ENCODE data around the gene ARID4B. TPM values are rescaled to one million over a fixed set of nuclear protein-coding genes. Genes with fewer than 3 reads are reported as not detected.

ARID4B gene
- total RNA-seq, result 42.1 and 45.1 TPM in 2 replicates

GRCh38 chr1:235327559-235328270 is at the start of gene ARID4B:
Gene ARID4B (minus strand): TSS chr1:235328179. CDS start chr1:235326919, 1,260 bp downstream.

GRCh38 chr1:235367000-235367908 is 39.3 kb upstream of the ARID4B start, which contains the start of gene TBCE:
Gene TBCE (plus strand): TSS chr1:235367427. CDS start chr1:235380050, 12,623 bp downstream.

GRCh38 chr1:235328271-235329138 is 526 bp upstream of the ARID4B start, which contains the start of gene GGPS1:
Gene GGPS1 (plus strand): TSS chr1:235328570. CDS start chr1:235335265, 6,695 bp downstream.

GRCh38 chr1:235160957-235161684 is 166.9 kb downstream of the ARID4B start, which contains the start of gene RBM34:
Gene RBM34 (minus strand): TSS chr1:235161250. CDS start chr1:235161226, 24 bp downstream.

GRCh38 chr1:235128456-235129328 is 199.3 kb downstream of the ARID4B start, which contains the start of gene TOMM20:
Gene TOMM20 (minus strand): TSS chr1:235128837. CDS start chr1:235128715, 122 bp downstream.

Other genes with a start within 250 kb of the ARID4B start
- gene TOMM20, start 199.3 kb downstream of the ARID4B start, total RNA-seq, result 71.2 and 80.1 TPM in 2 replicates
- gene RBM34, start 166.9 kb downstream of the ARID4B start, total RNA-seq, result 55.1 and 58.6 TPM in 2 replicates
- 20.3 and 25.1 TPM in 2 replicates for gene GGPS1, start 391 bp upstream of the ARID4B start, total RNA-seq
- 27.2 and 30.4 TPM in 2 replicates for gene TBCE, start 39.2 kb upstream of the ARID4B start, total RNA-seq
- 40.2 and 44.0 TPM in 2 replicates for gene B3GALNT2, start 176.3 kb upstream of the ARID4B start, total RNA-seq